ENCODE results near the gene FEM1C.

- TF ChIP-seq, protein P1, sequence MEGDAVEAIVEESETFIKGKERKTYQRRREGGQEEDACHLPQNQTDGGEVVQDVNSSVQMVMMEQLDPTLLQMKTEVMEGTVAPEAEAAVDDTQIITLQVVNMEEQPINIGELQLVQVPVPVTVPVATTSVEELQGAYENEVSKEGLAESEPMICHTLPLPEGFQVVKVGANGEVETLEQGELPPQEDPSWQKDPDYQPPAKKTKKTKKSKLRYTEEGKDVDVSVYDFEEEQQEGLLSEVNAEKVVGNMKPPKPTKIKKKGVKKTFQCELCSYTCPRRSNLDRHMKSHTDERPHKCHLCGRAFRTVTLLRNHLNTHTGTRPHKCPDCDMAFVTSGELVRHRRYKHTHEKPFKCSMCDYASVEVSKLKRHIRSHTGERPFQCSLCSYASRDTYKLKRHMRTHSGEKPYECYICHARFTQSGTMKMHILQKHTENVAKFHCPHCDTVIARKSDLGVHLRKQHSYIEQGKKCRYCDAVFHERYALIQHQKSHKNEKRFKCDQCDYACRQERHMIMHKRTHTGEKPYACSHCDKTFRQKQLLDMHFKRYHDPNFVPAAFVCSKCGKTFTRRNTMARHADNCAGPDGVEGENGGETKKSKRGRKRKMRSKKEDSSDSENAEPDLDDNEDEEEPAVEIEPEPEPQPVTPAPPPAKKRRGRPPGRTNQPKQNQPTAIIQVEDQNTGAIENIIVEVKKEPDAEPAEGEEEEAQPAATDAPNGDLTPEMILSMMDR (conservative IDR thresholded peaks at IDR 0.05) = no peak
- no peak for TF ChIP-seq ZFX (IDR thresholded peaks at IDR 0.05)
Observed at GRCh38 chr5:115579216-115579615, 34.6 kb upstream of the FEM1C start.

Measured in C4-2B (cell line).